LNCaP clone FGC (cell line): ENCODE results near the gene MCTP2.
A peak's percentile ranks its signal among the peaks of the same experiment; 100 is the strongest.

Experiments used
- DNase-seq: peaks from one replicate; pipeline ENCODE4 v3.0.0-alpha.2; 2011; ENCODE audit warnings: low read depth
- H3K4me3 ChIP-seq: 2 replicates; pipeline ENCODE4 v1.5.1; 2011; ENCODE audit warnings: mild to moderate bottlenecking, low read depth, low read length, control low read depth
- CTCF ChIP-seq: IDR thresholded peaks from 2 replicates; pipeline ENCODE4 v1.5.1; 2012; ENCODE audit warnings: mild to moderate bottlenecking; ENCODE audit not compliant: control insufficient read depth, insufficient read depth; ENCODE audit errors: extremely low read depth

The MCTP2 gene

GRCh38 chr15:94524565-94524964, 293.2 kb downstream of the MCTP2 start:
- no peak for DNase-seq
- TF ChIP-seq CTCF = no peak
- H3K4me3 ChIP-seq = no peak overlapping the region

GRCh38 chr15:94526071-94526689, 294.8 kb downstream of the MCTP2 start:
- DNase-seq = no peak
- peak; percentile 24; the same call in 1 of the 2 replicates for TF ChIP-seq CTCF
- no peak overlapping the region for H3K4me3 ChIP-seq

- DNase-seq = no peak
- no peak for TF ChIP-seq CTCF
- H3K4me3 ChIP-seq = no peak overlapping the region
Measured at GRCh38 chr15:94532226-94532625, 300.9 kb downstream of the MCTP2 start.
